ENCODE data around the gene OR6S1. TPM values are rescaled to one million over a fixed set of nuclear protein-coding genes. Genes with fewer than 3 reads are reported as not detected.
A peak's percentile ranks its signal among the peaks of the same experiment; 100 is the strongest.

Gene OR6S1
- total RNA-seq, 2 experiments from 2014 or later: not detected

DNA sequence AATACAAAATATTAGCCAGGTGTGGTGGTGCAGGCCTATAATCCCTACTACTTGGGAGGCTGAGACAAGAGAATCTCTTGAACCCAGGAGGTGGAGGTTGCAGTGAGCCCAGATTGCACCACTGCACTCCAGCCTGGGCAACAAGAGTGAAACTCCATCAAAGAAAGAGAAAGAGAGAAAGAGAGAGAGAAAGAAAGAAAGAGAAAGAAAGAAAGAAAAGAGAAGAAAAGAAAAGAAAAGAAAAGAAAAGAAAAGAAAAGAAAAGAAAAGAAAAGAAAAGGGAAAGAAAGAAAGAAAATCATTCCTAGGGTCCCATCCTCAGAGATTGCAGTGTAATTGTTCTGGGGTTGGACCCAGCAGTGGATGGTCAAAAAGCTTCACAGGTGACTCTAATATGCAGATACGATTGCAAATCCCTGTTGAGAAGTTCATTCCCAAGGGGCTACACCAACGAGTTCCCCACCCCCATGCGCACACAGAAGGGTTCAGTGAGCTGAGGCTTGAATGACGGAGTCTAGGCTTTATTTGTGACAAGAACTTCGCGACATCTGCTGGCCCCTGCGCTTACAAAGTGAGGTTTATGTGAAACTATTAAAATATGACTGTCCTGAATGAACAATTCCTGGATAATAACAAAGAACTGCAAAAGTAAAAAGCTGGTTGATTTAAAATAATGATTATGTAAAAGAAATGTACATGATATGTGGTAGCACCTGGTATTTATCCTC is 32.9 kb downstream of the OR6S1 start:
- CTCF ChIA-PET: interaction anchor here (1.0 to 2.8 kb wide), 5 partner anchors 55 to 281 kb away, joined by 3 to 14 read pairs (median 7); no protein-coding TSS in a partner anchor
- intact Hi-C loops (cut with DNase I, micrococcal nuclease): loop anchor here (1.0 to 5.0 kb wide), 5 partner anchors 154 to 281 kb away; partner anchors contain the start of genes OSGEP (in 2 of the 2) and APEX1 (in 1 of the 2)
- TF ChIP-seq, protein P1, sequence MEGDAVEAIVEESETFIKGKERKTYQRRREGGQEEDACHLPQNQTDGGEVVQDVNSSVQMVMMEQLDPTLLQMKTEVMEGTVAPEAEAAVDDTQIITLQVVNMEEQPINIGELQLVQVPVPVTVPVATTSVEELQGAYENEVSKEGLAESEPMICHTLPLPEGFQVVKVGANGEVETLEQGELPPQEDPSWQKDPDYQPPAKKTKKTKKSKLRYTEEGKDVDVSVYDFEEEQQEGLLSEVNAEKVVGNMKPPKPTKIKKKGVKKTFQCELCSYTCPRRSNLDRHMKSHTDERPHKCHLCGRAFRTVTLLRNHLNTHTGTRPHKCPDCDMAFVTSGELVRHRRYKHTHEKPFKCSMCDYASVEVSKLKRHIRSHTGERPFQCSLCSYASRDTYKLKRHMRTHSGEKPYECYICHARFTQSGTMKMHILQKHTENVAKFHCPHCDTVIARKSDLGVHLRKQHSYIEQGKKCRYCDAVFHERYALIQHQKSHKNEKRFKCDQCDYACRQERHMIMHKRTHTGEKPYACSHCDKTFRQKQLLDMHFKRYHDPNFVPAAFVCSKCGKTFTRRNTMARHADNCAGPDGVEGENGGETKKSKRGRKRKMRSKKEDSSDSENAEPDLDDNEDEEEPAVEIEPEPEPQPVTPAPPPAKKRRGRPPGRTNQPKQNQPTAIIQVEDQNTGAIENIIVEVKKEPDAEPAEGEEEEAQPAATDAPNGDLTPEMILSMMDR (IDR thresholded peaks at IDR 0.05): no peak
- no peaks in the 10 kb centered on the region for H3K9me3 Mint-ChIP-seq
- Histone ChIP-seq H3K36me3 (ENCODE audit: insufficient read depth, low read length) (no peaks in the 10 kb centered on the region), H3K27me3 (ENCODE audit: control insufficient read depth in 1 of 2, insufficient read depth in 2 of 2, low read length in 2 of 2) (no peaks in the 10 kb centered on the region), H3K9me3 (ENCODE audit: control insufficient read depth in 1 of 2, insufficient read depth in 1 of 2, low read length in 2 of 2) (no peaks in the 10 kb centered on the region), H3K4me3 (ENCODE audit: low read length) (no peak overlapping the region), H3K27ac (ENCODE audit: low read depth in 1 of 2, low read length in 2 of 2) (no peak overlapping the region), H3K4me1 (ENCODE audit: insufficient read depth, low read length) (peaks cover 26% of the 10 kb centered on the region)
- H3K27me3 Mint-ChIP-seq: no peaks in the 10 kb centered on the region
- no peak overlapping the region for H3K27ac Mint-ChIP-seq
- no peak for DNase-seq
- H3K36me3 Mint-ChIP-seq (ENCODE audit: low read depth): no peaks in the 10 kb centered on the region
- POLR2A ChIA-PET: interaction anchor here (1.4 to 2.7 kb wide), 5 partner anchors 23 to 267 kb away, joined by 3 to 35 read pairs (median 5); partner anchors contain the start of genes PARP2 and RNASE4
- no peaks in the 10 kb centered on the region for H3K4me1 Mint-ChIP-seq (ENCODE audit: low read depth)
- H3K4me3 Mint-ChIP-seq: peak overlapping the region; percentile 43
- no peak for ATAC-seq (ENCODE audit: poor library complexity)

DNA sequence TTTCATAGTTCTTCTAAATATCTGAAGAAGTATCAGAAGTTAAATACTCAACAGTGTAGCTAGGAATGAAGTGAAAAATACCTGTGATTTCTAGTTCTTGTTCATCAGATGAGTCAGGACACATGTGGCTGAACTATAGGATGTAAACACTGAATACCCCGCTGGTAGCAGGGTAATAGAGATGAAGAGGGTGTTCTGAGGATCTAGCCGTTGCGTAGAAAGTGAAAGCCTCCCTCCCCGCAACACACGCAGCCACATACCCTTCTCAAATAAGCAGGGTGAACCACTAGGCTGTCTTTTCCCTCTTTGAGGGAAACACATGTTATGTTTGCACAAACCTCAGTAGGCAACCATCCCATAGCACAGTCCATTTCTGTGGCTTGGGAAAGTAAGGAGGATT is 33.9 kb downstream of the OR6S1 start:
- ChIA-PET POLR2A (interaction anchor here (1.5 kb wide), 1 partner anchor 280 kb away, joined by 3 read pairs; no protein-coding TSS in a partner anchor), CTCF (interaction anchor here (0.8 to 0.9 kb wide), 2 partner anchors 84 to 280 kb away, joined by 3 read pairs; no protein-coding TSS in a partner anchor)
- Histone ChIP-seq H3K27ac (ENCODE audit: low read depth in 1 of 2, low read length in 2 of 2) (no peak overlapping the region), H3K4me3 (ENCODE audit: low read length) (no peak overlapping the region), H3K4me1 (ENCODE audit: insufficient read depth, low read length) (peaks cover 19% of the 10 kb centered on the region), H3K36me3 (ENCODE audit: insufficient read depth, low read length) (no peaks in the 10 kb centered on the region), H3K9me3 (ENCODE audit: control insufficient read depth in 1 of 2, insufficient read depth in 1 of 2, low read length in 2 of 2) (no peaks in the 10 kb centered on the region), H3K27me3 (ENCODE audit: control insufficient read depth in 1 of 2, insufficient read depth in 2 of 2, low read length in 2 of 2) (no peaks in the 10 kb centered on the region)
- H3K36me3 Mint-ChIP-seq (ENCODE audit: low read depth): no peaks in the 10 kb centered on the region
- H3K27me3 Mint-ChIP-seq: no peaks in the 10 kb centered on the region
- TF ChIP-seq, protein P1 (IDR thresholded peaks at IDR 0.05): no peak
- H3K4me3 Mint-ChIP-seq: peak overlapping the region; percentile 13
- DNase-seq (no peak), ATAC-seq (ENCODE audit: poor library complexity) (no peak)
- no peaks in the 10 kb centered on the region for H3K4me1 Mint-ChIP-seq (ENCODE audit: low read depth)
- H3K9me3 Mint-ChIP-seq: no peaks in the 10 kb centered on the region
- intact Hi-C loops (cut with DNase I, micrococcal nuclease): loop anchor here (2.0 to 5.0 kb wide), 3 partner anchors 153 to 193 kb away; partner anchors contain the start of genes OSGEP (in 2 of the 2) and APEX1 (in 1 of the 2)
- H3K27ac Mint-ChIP-seq: no peak overlapping the region

DNA sequence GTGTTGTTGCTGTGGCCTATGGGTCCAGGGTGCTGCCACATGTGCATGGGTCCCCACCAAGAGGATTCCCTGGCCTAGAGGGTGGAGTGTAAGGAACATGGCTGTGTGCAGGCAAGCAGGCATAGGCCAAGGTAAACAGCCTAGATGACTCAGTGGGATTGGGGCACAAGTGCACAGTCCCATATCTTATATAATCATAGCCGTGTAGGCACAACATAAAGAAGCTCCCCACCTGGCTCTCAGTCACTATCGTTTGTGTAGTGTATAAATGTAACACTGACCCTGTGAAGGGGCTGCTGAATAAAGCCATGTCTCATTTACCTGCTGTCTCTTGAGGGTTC is 34.6 kb downstream of the OR6S1 start:
- no peak overlapping the region for H3K4me3 ChIP-seq (ENCODE audit: low read length)
- H3K27ac ChIP-seq (ENCODE audit: low read depth in 1 of 2, low read length in 2 of 2): no peak overlapping the region
- intact Hi-C loops (cut with DNase I, micrococcal nuclease): loop anchor here in 1 of 2 experiments (5.0 kb wide), 1 partner anchor 155 kb away; the partner anchor contains the start of gene OSGEP
- H3K4me1 Mint-ChIP-seq (ENCODE audit: low read depth): no peaks in the 10 kb centered on the region
- ATAC-seq (ENCODE audit: poor library complexity) (no peak), DNase-seq (no peak)
- no peaks in the 10 kb centered on the region for H3K27me3 Mint-ChIP-seq
- H3K4me3 Mint-ChIP-seq: no peak overlapping the region
- H3K4me1 ChIP-seq (ENCODE audit: insufficient read depth, low read length): peaks cover 15% of the 10 kb centered on the region
- H3K27ac Mint-ChIP-seq: no peak overlapping the region
- no peaks in the 10 kb centered on the region for H3K27me3 ChIP-seq (ENCODE audit: control insufficient read depth in 1 of 2, insufficient read depth in 2 of 2, low read length in 2 of 2)
- no peaks in the 10 kb centered on the region for H3K9me3 Mint-ChIP-seq
- no peaks in the 10 kb centered on the region for H3K9me3 ChIP-seq (ENCODE audit: control insufficient read depth in 1 of 2, insufficient read depth in 1 of 2, low read length in 2 of 2)
- CTCF ChIA-PET: interaction anchor here (0.8 to 0.9 kb wide), 2 partner anchors 84 to 280 kb away, joined by 3 read pairs; no protein-coding TSS in a partner anchor
- TF ChIP-seq, protein P1 (IDR thresholded peaks at IDR 0.05): no peak
- POLR2A ChIA-PET: interaction anchor here (1.5 kb wide), 1 partner anchor 279 kb away, joined by 3 read pairs; no protein-coding TSS in a partner anchor
- no peaks in the 10 kb centered on the region for H3K36me3 Mint-ChIP-seq (ENCODE audit: low read depth)
- H3K36me3 ChIP-seq (ENCODE audit: insufficient read depth, low read length): no peaks in the 10 kb centered on the region
